ENCODE results near the gene ADGRE1. TPM values are rescaled to one million over a fixed set of nuclear protein-coding genes. Genes with fewer than 3 reads are reported as not detected.

The ADGRE1 gene
- total and polyA plus RNA-seq, 4 donors, result 0.39 to 16.2 (median 1.8) TPM

- Histone ChIP-seq H3K4me3 (ENCODE audit: low read depth in 1 of 3, low read length in 3 of 3) (no peak overlapping the region), H3K9ac (ENCODE audit: low read depth in 1 of 2, low read length in 2 of 2) (no peak overlapping the region), H3K27ac (ENCODE audit: low read depth in 1 of 2, low read length in 2 of 2) (no peak overlapping the region), H3K9me3 (ENCODE audit: control insufficient read depth in 4 of 4, low read length in 3 of 4) (no peaks in the 10 kb centered on the region), H3K4me1 (ENCODE audit: control insufficient read depth in 4 of 4, insufficient read depth in 4 of 4, low read length in 3 of 4) (no peaks in the 10 kb centered on the region), H3K36me3 (ENCODE audit: control insufficient read depth in 4 of 4, insufficient read depth in 3 of 4, low read depth in 1 of 4, low read length in 3 of 4) (no peaks in the 10 kb centered on the region), H3K27me3 (ENCODE audit: control insufficient read depth in 4 of 4, insufficient read depth in 4 of 4, low read length in 3 of 4) (no peaks in the 10 kb centered on the region)
- TF ChIP-seq HNF4A (conservative IDR thresholded peaks at IDR 0.05) (no peak), ZBTB33 (IDR thresholded peaks at IDR 0.05) (no peak), RXRA (IDR thresholded peaks at IDR 0.05) (no peak), FOXA1 (IDR thresholded peaks at IDR 0.05) (no peak), MAX (IDR thresholded peaks at IDR 0.05) (no peak), FOXA2 (IDR thresholded peaks at IDR 0.05) (no peak), JUND (IDR thresholded peaks at IDR 0.05) (no peak), GABPA (IDR thresholded peaks at IDR 0.05 in 1 of 2, conservative IDR thresholded peaks at IDR 0.05 in 1 of 2) (no peak), YY1 (IDR thresholded peaks at IDR 0.05) (no peak), EGR1 (IDR thresholded peaks at IDR 0.05; ENCODE audit: low read depth in 2 of 2) (no peak), REST (IDR thresholded peaks at IDR 0.05) (no peak), RAD21 (IDR thresholded peaks at IDR 0.05) (no peak), ATF3 (IDR thresholded peaks at IDR 0.05) (no peak), CTCF (IDR thresholded peaks at IDR 0.05; ENCODE audit: low read depth, low read length, missing input control) (no peak), HNF4G (IDR thresholded peaks at IDR 0.05) (no peak), NR2F2 (IDR thresholded peaks at IDR 0.05) (no peak), TAF1 (conservative IDR thresholded peaks at IDR 0.05) (no peak), SP1 (IDR thresholded peaks at IDR 0.05) (no peak)
- no peak for DNase-seq (ENCODE audit: low spot score)
- WGBS, result 95% methylated on average over 1 of the region's 1 CpG
Observed at GRCh38 chr19:6971366-6971765, 84.0 kb downstream of the ADGRE1 start.
